KOPT-K1 (cell line): ENCODE results near the gene MED13L.

Experiments
- H3K27ac ChIP-seq: fragments of 200-600 bp; sonication (generic); 2 replicates; pipeline ENCODE4 v1.5.1; 2016; ENCODE audit warnings: antibody characterized with exemption, mild to moderate bottlenecking, low read depth, low read length; ENCODE audit not compliant: poor library complexity, severe bottlenecking
- H3K36me3 ChIP-seq: fragments of 200-600 bp; sonication (generic); 2 replicates; pipeline ENCODE4 v1.5.1; 2017; ENCODE audit warnings: antibody characterized with exemption, mild to moderate bottlenecking, low read length, moderate library complexity; ENCODE audit not compliant: insufficient read depth
- H3K9me3 ChIP-seq: fragments of 200-600 bp; sonication (generic); 2 replicates; pipeline ENCODE4 v1.5.1; 2017; ENCODE audit warnings: antibody characterized with exemption, low read length, mild to moderate bottlenecking; ENCODE audit not compliant: insufficient read depth, poor library complexity, severe bottlenecking

The MED13L gene

DNA sequence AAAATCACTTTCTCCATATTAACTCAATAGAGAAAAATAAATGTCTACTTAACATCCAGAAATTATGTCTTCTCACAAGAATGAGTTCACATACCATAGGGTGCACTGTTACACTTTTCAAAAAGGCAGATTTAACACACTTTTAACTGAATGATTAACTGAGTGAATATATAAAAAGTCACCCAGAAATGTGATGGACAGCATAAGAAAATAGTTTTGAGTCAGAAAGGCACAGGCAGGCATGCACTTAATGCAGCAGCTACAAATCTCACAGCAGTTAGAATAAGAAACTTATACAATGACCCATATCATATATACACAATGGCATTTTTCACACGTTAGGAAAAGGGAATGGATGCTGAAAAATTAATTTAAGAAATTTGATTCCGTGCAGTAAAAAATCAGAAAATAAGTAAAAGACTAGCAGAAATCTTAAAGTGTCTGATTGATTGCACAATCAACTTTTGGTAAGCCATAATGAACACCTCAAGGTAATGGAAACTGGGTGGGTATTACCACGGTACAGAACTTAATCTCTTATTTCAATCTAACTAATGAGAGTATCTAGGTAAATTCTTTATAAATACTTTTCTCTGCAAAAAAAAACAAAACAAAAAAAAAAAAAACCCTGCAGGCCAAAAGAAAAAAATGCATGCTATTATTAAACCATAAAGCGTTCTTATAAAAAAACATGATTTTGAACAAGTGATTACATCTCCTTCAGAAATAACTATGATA is 3.5 kb downstream of the MED13L start:
- Histone ChIP-seq H3K36me3 (no peaks in the 10 kb centered on the region), H3K27ac (no peak overlapping the region), H3K9me3 (no peaks in the 10 kb centered on the region)

- H3K27ac ChIP-seq = no peak overlapping the region
- H3K36me3 ChIP-seq = no peaks in the 10 kb centered on the region
- no peaks in the 10 kb centered on the region for H3K9me3 ChIP-seq
These were observed 9.5 kb downstream of the MED13L start for GRCh38 chr12:116267948-116268347.

DNA sequence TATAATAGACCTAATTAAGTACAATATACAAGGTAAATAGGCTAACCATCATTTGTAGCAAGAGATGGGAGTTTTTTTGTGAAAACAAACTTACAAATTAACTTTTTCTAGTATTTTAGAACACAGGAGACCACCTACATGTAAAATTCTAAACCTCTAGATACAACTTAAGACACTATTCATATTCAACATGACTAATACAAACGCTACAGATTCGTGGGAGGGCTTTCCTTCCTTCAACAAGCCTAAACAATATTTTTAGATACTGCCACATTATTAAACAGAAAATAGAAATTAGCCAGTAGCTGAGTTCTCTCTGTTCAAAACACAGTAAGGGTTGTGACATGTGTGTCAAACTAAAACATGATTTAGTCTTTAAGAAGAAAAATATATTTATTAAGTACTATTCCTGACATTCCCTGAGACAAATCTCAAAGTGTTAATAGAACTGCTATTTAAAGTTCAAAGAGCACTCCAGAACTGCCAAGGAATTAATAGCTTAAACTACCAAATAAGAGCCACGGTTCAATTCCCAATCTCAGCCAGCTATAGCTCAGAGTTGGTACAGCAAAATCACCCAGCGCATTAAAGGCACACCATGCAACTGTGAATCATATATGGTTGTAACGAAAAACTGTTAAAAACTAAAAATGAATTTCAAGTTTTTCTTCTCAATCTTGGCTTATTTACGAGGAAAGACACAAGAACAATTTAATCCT is 10.7 kb downstream of the MED13L start:
- Histone ChIP-seq H3K27ac (no peak overlapping the region), H3K9me3 (no peaks in the 10 kb centered on the region), H3K36me3 (no peaks in the 10 kb centered on the region)

DNA sequence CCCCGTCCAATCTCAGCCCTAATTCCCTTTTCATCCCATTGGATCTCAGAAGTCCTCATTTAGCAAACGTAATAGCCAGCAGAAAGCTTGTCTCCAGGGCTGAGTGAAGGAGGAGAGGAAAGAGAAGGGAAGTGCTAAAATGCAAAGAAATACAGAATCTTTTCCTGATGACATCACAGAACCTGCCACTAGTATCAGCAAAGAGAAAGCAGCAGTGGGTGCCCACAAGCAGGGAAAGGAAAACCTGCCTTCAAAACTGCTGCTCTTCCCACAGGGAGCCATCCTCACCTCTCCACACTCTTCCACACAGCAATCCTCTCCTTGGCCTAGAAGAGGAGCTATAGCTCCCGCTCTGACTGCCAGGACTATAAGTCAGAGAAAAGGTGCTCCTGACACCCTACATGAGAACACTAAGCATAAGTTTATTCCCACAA is 11.3 kb downstream of the MED13L start:
- Histone ChIP-seq H3K27ac (no peak overlapping the region), H3K9me3 (no peaks in the 10 kb centered on the region), H3K36me3 (no peaks in the 10 kb centered on the region)

GRCh38 chr12:116265351-116266147 is 11.9 kb downstream of the MED13L start:
- H3K36me3 ChIP-seq = no peaks in the 10 kb centered on the region
- H3K27ac ChIP-seq = no peak overlapping the region
- H3K9me3 ChIP-seq = no peaks in the 10 kb centered on the region

- Histone ChIP-seq H3K27ac (no peak overlapping the region), H3K36me3 (no peaks in the 10 kb centered on the region), H3K9me3 (no peaks in the 10 kb centered on the region)
These were observed 12.9 kb downstream of the MED13L start for GRCh38 chr12:116264525-116265070.

DNA sequence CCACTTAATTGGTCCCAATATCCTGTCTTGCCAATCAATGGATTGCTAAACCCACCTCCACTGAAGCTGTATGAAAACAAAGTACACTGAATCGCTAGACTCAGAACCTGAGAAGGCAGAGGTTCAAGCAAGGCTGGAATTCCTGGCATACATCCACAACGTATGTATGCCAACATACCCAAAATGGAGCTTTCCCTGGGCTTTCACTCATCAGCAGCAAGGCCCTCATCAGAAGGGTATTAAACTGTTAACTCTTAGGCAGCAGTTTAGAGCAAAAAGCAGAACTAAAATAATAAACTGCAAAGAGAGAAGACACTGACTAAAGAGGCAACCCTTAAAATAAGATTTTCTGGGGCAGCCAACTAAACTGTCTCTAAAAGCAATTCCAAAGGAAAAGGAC is 13.6 kb downstream of the MED13L start:
- no peaks in the 10 kb centered on the region for H3K36me3 ChIP-seq
- no peak overlapping the region for H3K27ac ChIP-seq
- H3K9me3 ChIP-seq = no peaks in the 10 kb centered on the region

DNA sequence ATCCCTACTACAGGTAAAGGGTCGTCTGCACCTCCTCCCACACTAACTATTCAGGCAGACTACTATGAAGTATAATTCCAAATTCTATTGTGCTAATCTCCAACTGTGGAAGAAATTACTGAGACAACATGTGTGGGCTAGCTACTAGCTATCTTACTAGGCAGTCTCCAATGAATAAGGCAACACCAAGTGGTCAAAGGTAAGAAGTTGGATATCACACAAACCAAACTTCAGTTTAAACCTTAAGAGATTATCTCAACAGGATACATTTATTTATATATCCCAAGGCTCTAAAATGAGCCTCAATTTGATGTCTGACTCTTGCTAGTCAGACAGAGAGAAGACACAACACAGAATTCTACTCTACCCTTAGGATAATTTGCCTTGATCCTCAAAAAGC is 14.1 kb downstream of the MED13L start:
- H3K36me3 ChIP-seq = no peaks in the 10 kb centered on the region
- H3K27ac ChIP-seq = no peak overlapping the region
- no peaks in the 10 kb centered on the region for H3K9me3 ChIP-seq

- Histone ChIP-seq H3K36me3 (no peaks in the 10 kb centered on the region), H3K27ac (no peak overlapping the region), H3K9me3 (no peaks in the 10 kb centered on the region)
These were observed 14.8 kb downstream of the MED13L start for GRCh38 chr12:116262741-116263140.

GRCh38 chr12:116261525-116262100 is 15.9 kb downstream of the MED13L start:
- Histone ChIP-seq H3K36me3 (no peaks in the 10 kb centered on the region), H3K9me3 (no peaks in the 10 kb centered on the region), H3K27ac (no peak overlapping the region)

- no peaks in the 10 kb centered on the region for H3K36me3 ChIP-seq
- no peaks in the 10 kb centered on the region for H3K9me3 ChIP-seq
- H3K27ac ChIP-seq = no peak overlapping the region
These were observed 17.5 kb downstream of the MED13L start for GRCh38 chr12:116259800-116260577.

DNA sequence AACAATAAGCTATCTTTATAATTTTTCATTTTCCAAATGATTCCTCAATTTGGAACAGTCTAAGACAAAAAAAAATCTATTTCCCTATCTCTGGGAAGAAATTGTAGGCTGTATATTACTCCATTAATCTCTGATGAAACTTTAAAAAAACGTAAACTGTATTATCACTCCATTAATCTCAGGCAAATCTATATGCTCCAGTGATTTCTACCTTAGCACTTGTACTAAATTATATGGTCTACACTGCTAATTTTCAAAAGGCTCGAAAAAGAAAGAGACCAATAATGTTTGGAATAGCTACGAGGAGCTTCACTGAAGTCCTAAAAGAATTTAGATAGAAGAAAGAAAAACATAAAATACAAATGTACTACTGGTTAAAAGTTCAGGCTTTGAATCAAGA is 19.7 kb downstream of the MED13L start:
- H3K27ac ChIP-seq = no peak overlapping the region
- peaks cover 4% of the 10 kb centered on the region for H3K9me3 ChIP-seq
- no peaks in the 10 kb centered on the region for H3K36me3 ChIP-seq

DNA sequence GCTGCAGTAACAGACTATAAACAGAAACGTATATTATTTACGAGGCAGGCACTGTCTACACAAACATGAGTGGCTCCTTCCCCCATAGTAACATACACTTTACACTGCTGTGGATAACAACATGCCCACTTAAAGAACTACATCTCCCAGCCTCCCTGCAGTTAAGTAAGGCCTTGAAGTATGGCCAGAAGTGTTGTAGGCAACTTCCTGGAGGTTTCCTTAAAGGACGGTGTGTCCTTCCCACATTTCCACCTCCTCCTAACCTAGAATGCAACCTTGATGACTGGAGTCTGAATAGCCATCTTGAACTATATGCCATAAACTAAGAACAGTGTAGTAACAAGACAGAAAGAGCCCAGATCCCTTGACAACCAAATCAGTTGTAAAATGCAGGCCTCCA is 20.3 kb downstream of the MED13L start:
- H3K9me3 ChIP-seq = peaks cover 10% of the 10 kb centered on the region
- H3K36me3 ChIP-seq = no peaks in the 10 kb centered on the region
- H3K27ac ChIP-seq = no peak overlapping the region

DNA sequence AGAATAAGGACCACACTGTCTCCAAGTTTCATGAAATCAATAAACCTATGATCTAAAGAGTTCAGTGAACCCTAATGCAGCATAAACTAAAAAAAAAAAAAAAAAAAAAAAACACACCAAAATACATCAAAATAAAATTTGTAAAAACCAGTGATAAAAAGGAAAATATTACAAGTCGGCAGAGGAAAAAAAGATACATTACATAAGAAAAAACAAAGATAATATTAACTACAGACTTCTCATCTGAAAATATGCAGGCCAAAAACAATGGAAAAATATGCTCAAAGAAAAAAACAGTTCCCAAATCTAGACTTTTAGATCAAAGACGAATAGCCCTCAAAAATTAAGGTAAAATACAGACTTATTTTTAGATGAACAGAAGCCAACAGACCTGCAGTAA is 27.6 kb downstream of the MED13L start:
- Histone ChIP-seq H3K9me3 (peaks cover 34% of the 10 kb centered on the region), H3K36me3 (no peaks in the 10 kb centered on the region), H3K27ac (no peak overlapping the region)
